Lower leg skin (tissue), 4 donors: Measurements from ENCODE around the gene TULP3. TPM values are rescaled to one million over a fixed set of nuclear protein-coding genes. Genes with fewer than 3 reads are reported as not detected.

Source experiments
- DNase-seq, 2 donors: peaks; one replicate each; pipeline ENCODE4 v3.0.0-alpha.2; 2019; ENCODE audit warnings: low spot score in 2 of 2
- H3K4me3 ChIP-seq: fragments of 200-600 bp; sonication (generic); 2 replicates; pipeline ENCODE4 v1.5.1; 2017; ENCODE audit warnings: mild to moderate bottlenecking, low read depth; ENCODE audit not compliant: poor library complexity, severe bottlenecking
- CTCF ChIP-seq, 3 donors: fragments of 450-650 bp; IDR thresholded peaks; one replicate each; pipeline ENCODE4 v1.5.1; 2016; ENCODE audit warnings: antibody characterized with exemption in 3 of 3, mild to moderate bottlenecking in 3 of 3, moderate library complexity in 2 of 3
- POLR2A ChIP-seq, 2 donors: fragments of 450-650 bp; IDR thresholded peaks; one replicate each; pipeline ENCODE4 v1.6.1; 2016 to 2017; ENCODE audit warnings: antibody characterized with exemption in 2 of 2, mild to moderate bottlenecking in 1 of 2, moderate library complexity in 1 of 2
- WGBS, 2 donors: methylation state at CpG; one replicate each; pipeline ENCODE4 v1.1.5; 2018; 5-methylcytosine and 5-hydroxymethylcytosine counted together
- intact Hi-C: fragments of 100-400 bp; cut with DNase I; formaldehyde crosslinking; loops from one replicate; pipeline ENCODE4 v1.15.0; 2023; ENCODE audit warnings: low total_unique reads
- total RNA-seq, 4 donors: library from RNA; depleted of rRNA; stranded (reverse); fragments of >200 nt; gene quantifications; one replicate each; pipeline ENCODE4 v1.1.0, GENCODE V29; 2016

Gene TULP3
- total RNA-seq, 4 donors from 2014 or later, result 22.8 to 37.3 (median 27.5) TPM

DNA sequence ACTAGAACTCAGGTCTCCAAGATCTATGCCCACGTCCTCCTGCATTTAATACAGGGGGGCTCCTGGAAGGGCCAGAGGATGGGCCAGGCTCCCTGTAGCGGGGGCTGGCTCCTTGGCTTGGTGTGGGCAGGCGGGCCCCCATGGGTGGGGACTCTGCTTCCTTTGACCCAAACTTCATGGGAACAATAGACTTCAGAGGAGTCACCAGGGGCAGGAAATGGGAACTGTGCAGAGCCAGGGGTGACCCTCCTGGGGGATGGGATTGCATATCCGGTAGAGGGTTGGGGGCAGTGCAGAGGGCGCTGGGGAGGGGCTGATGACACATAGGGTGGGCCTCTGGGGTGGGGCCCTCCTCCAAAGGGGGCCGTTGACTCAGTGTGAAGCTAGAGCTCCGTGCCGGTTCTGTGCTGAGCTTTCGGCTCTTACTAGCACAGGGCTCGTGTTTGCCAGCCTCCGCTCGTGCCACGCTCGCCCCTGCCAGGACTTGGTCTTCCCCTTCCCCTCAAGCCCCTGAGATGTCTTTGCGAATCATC, 73.1 kb downstream of the TULP3 start:
- WGBS, 2 donors, result 68 to 75% methylated on average over 15 of the region's 15 CpGs

GRCh38 chr12:2967651-2968050, 77.0 kb downstream of the TULP3 start:
- 79 to 85% methylated on average over 2 of the region's 2 CpGs for WGBS, 2 donors
- no peak for DNase-seq
- intact Hi-C loops, result no loop called here
- TF ChIP-seq CTCF (IDR thresholded peaks at IDR 0.05) (no peak), POLR2A (IDR thresholded peaks at IDR 0.05) (no peak)
- H3K4me3 ChIP-seq, result no peak overlapping the region

More for the DNA sequence above, 73.1 kb downstream of the TULP3 start:
- TF ChIP-seq CTCF (IDR thresholded peaks at IDR 0.05), result no peak
- no peak for TF ChIP-seq POLR2A (IDR thresholded peaks at IDR 0.05)
- no peak overlapping the region for H3K4me3 ChIP-seq
- DNase-seq, result no peak
- intact Hi-C loops, result no loop called here

GRCh38 chr12:2970744-2971143, 80.1 kb downstream of the TULP3 start:
- intact Hi-C loops, result no loop called here
- 59 to 61% methylated on average over 10 of the region's 10 CpGs for WGBS, 2 donors
- TF ChIP-seq CTCF (IDR thresholded peaks at IDR 0.05) (no peak), POLR2A (IDR thresholded peaks at IDR 0.05) (no peak)
- no peak overlapping the region for H3K4me3 ChIP-seq
- no peak for DNase-seq

DNA sequence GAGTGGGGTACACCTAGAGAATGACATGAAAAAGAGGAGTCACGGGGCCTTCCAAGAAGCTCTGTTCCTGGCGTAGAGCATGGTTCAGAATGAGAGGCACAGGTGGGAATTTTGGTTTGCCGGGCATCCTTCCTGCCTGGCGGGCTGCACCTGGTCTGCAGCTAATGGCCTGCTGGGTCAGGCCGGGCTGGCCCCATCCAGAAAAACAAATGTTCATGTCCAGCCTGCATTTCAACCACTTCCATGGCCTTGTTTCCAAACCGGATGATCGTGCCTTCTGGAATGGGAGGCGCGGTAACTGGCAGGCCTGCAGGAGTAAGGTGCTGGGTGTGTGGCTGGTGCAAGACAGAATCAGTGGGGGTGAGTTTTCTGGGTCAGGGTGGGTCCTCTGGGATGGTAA, 82.9 kb downstream of the TULP3 start:
- H3K4me3 ChIP-seq, result no peak overlapping the region
- 92 to 93% methylated on average over 9 of the region's 9 CpGs for WGBS, 2 donors
- intact Hi-C loops, result no loop called here
- TF ChIP-seq CTCF (IDR thresholded peaks at IDR 0.05), result no peak
- TF ChIP-seq POLR2A (IDR thresholded peaks at IDR 0.05), result no peak
- no peak for DNase-seq

DNA sequence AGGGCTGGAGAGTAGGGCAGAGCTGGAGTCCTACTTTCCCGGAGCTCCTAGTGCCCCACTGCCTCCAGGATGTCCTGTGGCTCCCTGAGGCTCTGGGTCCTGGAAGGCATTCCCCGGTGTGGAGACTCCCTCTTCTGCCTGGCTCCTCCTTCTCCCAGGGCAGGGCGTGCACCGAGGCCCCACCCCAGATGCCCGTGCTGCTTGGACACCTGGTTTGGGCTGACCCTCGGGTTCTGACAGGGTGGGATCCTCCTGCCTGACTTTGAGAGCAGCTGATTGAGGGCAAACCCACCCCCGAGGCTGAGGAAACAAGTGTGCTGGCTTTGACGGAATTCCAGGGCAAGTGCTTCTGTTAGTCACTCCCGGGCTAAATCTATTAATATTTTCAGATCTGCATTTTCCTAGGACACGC, 83.9 kb downstream of the TULP3 start:
- 23 to 27% methylated on average over 10 of the region's 10 CpGs for WGBS, 2 donors
- no peak for DNase-seq
- H3K4me3 ChIP-seq, result no peak overlapping the region
- intact Hi-C loops, result no loop called here
- TF ChIP-seq POLR2A (IDR thresholded peaks at IDR 0.05) (no peak), CTCF (IDR thresholded peaks at IDR 0.05) (no peak)

DNA sequence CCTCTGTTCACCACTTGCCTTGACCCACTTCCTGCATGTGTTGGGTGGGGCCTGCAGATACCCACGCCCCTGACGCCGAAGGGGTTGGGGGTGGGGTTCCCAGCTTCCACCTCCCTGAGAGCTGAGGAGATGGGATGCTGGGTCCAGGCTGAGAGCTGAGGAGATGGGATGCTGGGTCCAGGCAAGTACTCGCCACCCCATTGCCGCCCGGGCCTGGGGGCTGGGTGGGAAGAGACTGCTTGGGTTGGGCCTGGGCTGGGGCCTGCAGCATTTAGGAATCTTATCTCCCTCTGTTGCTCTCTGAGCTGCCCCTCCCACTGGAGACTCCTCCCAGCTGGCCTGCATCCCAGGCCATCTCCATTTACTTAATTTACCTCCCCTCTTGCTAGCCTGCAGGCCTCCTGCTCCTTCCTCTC, 85.9 kb downstream of the TULP3 start:
- DNase-seq, result no peak
- WGBS, 2 donors, result 54 to 61% methylated on average over 3 to 5 of the region's 6 CpGs
- intact Hi-C loops, result no loop called here
- TF ChIP-seq POLR2A (IDR thresholded peaks at IDR 0.05), result no peak
- no peak overlapping the region for H3K4me3 ChIP-seq
